Ecto neural progenitor cell (in vitro differentiated cells): ENCODE results near the gene PHAF1.
A peak's percentile ranks its signal among the peaks of the same experiment; 100 is the strongest.

Source experiments
- DNase-seq: peaks from one replicate; pipeline ENCODE4 v3.0.0-alpha.2; 2018; ENCODE audit warnings: low spot score

The PHAF1 gene

GRCh38 chr16:67147437-67148140 is 37.8 kb downstream of the PHAF1 start:
- DNase-seq, result no peak

- no peak for DNase-seq
These were observed 38.5 kb downstream of the PHAF1 start for GRCh38 chr16:67148221-67148620.

- no peak for DNase-seq
These were observed 39.0 kb downstream of the PHAF1 start for GRCh38 chr16:67148656-67149275.

GRCh38 chr16:67149276-67150046 is 39.7 kb downstream of the PHAF1 start:
- no peak for DNase-seq

GRCh38 chr16:67150047-67150832 is 40.5 kb downstream of the PHAF1 start:
- peak; percentile 84 for DNase-seq

GRCh38 chr16:67150833-67151396 is 41.2 kb downstream of the PHAF1 start, which contains the start of gene B3GNT9:
B3GNT9 (minus strand) TSS chr16:67150998; CDS start chr16:67150485, 513 bp downstream.
- DNase-seq, result no peak

GRCh38 chr16:67151431-67152097 is 41.8 kb downstream of the PHAF1 start:
- no peak for DNase-seq

GRCh38 chr16:67154578-67155294 is 45.0 kb downstream of the PHAF1 start:
- no peak for DNase-seq

GRCh38 chr16:67155295-67156142 is 45.8 kb downstream of the PHAF1 start:
- DNase-seq, result peak; percentile 92

GRCh38 chr16:67156143-67156844 is 46.6 kb downstream of the PHAF1 start:
- DNase-seq, result no peak

GRCh38 chr16:67157106-67157748 is 47.5 kb downstream of the PHAF1 start:
- DNase-seq, result no peak

GRCh38 chr16:67157892-67158635 is 48.3 kb downstream of the PHAF1 start:
- DNase-seq, result no peak

GRCh38 chr16:67158637-67159600 is 49.2 kb downstream of the PHAF1 start:
- peak; percentile 63 for DNase-seq

- no peak for DNase-seq
These were observed 51.9 kb downstream of the PHAF1 start for GRCh38 chr16:67161595-67162058.

- DNase-seq, result peak; percentile 61
These were observed 52.9 kb downstream of the PHAF1 start for GRCh38 chr16:67162506-67163163.
